ENCODE results near the gene DUSP1. TPM values are rescaled to one million over a fixed set of nuclear protein-coding genes. Genes with fewer than 3 reads are reported as not detected.
A peak's percentile ranks its signal among the peaks of the same experiment; 100 is the strongest.

The DUSP1 gene
- total RNA-seq, 1 donor from 2014 or later: 40.7 TPM

DNA sequence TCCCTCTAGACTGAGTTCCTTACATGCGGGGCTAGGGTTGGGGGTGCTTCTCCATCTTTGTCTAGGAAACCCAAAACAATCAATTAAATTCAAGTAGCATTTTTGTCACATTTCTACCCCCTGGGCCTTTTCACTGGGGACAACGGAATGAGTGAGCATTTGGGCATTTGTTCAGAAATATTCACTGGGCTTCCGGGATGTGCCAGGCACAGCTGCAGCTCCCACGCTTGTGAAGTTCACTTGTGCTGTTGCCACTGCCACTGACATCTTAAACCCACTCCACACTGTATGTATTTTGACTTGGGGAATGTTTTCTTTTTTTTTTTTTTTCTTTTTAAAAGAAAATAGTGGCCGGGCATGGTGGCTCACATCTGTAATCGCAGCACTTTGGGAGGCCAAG, 31.6 kb downstream of the DUSP1 start:
- no peaks in the 10 kb centered on the region for H3K36me3 Mint-ChIP-seq (ENCODE audit: insufficient read depth)
- no peaks in the 10 kb centered on the region for H3K27me3 Mint-ChIP-seq
- no peak for DNase-seq (ENCODE audit: low spot score, unreplicated experiment)
- peaks cover 6% of the 10 kb centered on the region for H3K4me1 Mint-ChIP-seq (ENCODE audit: low read depth)
- no peak overlapping the region for H3K4me3 Mint-ChIP-seq (ENCODE audit: low read depth)
- H3K9me3 Mint-ChIP-seq (ENCODE audit: low read depth): no peaks in the 10 kb centered on the region
- TF ChIP-seq, protein P1, sequence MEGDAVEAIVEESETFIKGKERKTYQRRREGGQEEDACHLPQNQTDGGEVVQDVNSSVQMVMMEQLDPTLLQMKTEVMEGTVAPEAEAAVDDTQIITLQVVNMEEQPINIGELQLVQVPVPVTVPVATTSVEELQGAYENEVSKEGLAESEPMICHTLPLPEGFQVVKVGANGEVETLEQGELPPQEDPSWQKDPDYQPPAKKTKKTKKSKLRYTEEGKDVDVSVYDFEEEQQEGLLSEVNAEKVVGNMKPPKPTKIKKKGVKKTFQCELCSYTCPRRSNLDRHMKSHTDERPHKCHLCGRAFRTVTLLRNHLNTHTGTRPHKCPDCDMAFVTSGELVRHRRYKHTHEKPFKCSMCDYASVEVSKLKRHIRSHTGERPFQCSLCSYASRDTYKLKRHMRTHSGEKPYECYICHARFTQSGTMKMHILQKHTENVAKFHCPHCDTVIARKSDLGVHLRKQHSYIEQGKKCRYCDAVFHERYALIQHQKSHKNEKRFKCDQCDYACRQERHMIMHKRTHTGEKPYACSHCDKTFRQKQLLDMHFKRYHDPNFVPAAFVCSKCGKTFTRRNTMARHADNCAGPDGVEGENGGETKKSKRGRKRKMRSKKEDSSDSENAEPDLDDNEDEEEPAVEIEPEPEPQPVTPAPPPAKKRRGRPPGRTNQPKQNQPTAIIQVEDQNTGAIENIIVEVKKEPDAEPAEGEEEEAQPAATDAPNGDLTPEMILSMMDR (IDR thresholded peaks at IDR 0.05; ENCODE audit: unreplicated experiment): no peak
- no peak overlapping the region for H3K27ac Mint-ChIP-seq

DNA sequence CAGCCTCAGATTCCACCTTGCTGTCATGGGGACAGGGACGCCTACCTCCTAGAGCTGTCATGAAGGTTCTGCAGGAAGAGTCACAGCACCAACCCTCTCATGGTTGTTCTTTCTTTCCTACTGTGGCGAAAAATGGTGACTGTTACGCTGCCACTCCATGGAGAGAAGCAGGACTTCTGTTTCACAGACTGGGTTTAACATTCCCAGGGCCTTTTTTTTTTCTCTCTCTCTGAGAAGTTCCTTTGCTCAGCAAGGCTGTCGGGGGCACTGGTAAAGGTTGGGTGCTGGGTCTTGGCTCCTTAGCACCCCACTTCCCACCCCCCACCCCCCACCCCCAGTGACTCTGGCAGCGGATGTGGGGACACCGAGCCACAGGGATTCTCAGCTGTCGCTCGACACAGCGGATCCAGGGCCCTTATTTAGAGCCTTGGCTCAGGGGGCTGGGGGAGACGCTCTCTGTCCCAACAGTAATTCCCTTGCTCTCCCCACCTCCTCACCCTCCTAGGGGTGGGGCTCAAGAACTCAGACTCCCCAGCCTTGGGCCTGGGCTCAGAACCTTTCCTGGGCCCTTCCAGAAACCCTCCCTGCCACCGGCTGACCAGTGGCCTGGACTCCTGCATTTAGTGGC, 34.4 kb downstream of the DUSP1 start:
- peak overlapping the region; percentile 84 for H3K27ac Mint-ChIP-seq
- H3K27me3 Mint-ChIP-seq: no peaks in the 10 kb centered on the region
- no peak for DNase-seq (ENCODE audit: low spot score, unreplicated experiment)
- no peak overlapping the region for H3K4me3 Mint-ChIP-seq (ENCODE audit: low read depth)
- no peaks in the 10 kb centered on the region for H3K9me3 Mint-ChIP-seq (ENCODE audit: low read depth)
- H3K4me1 Mint-ChIP-seq (ENCODE audit: low read depth): peaks cover 8% of the 10 kb centered on the region
- TF ChIP-seq, protein P1 (IDR thresholded peaks at IDR 0.05; ENCODE audit: unreplicated experiment): no peak
- no peaks in the 10 kb centered on the region for H3K36me3 Mint-ChIP-seq (ENCODE audit: insufficient read depth)

DNA sequence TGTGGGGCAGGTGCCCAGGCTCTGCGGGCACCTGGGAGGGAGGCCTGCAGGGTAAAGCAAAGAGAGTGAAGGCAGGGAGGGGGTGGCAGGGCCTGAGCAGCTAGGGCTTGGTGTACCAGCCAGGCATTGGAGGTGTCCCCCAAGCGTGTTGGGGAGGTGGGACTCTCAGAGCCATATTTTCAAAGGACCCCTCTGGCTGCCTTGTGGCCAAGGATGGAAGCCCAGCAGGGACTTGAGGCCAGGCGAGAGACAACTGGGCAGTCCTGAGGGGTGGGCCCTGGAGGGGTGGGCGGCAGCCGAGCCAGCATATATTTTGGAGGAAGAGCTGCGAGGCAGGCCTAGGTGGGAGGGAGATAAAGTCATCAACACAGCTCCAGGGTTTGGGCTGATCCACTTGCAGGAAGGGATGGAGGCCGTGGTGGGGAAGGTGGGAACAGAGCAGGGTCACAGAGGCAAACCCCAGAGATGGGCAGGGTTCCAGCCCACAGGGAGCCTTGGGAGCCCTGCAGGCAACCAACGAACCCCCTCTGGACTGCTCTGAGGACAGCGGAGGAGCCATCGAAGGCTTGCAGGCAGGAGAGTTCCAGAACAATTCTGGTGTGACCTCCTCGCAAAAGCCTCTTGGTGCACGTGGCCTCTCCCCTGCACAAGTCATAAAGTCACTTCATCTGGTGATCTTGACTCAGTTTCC, 35.7 kb downstream of the DUSP1 start:
- H3K27me3 Mint-ChIP-seq: peaks cover 5% of the 10 kb centered on the region
- no peaks in the 10 kb centered on the region for H3K9me3 Mint-ChIP-seq (ENCODE audit: low read depth)
- TF ChIP-seq, protein P1 (IDR thresholded peaks at IDR 0.05; ENCODE audit: unreplicated experiment): no peak
- peaks cover 8% of the 10 kb centered on the region for H3K4me1 Mint-ChIP-seq (ENCODE audit: low read depth)
- no peak overlapping the region for H3K27ac Mint-ChIP-seq
- no peaks in the 10 kb centered on the region for H3K36me3 Mint-ChIP-seq (ENCODE audit: insufficient read depth)
- no peak for DNase-seq (ENCODE audit: low spot score, unreplicated experiment)
- no peak overlapping the region for H3K4me3 Mint-ChIP-seq (ENCODE audit: low read depth)

DNA sequence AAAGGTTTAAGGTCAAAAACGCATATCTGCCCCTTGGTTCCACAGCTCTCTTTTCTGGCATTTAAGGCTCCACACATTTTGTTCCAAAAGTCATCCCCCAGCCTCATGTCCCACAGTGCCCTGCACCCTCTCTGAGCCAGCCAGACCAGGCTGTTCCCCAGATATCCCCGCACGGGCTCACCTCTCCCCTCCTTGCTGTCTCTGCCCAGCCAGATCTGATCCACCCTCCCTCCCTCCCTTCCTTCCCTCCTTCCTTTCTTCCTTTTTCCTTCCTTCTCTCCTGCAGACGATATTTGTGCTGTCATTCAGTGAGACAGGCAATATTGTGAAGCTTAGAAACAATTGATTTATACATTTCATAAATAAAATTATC, 37.0 kb downstream of the DUSP1 start:
- H3K9me3 Mint-ChIP-seq (ENCODE audit: low read depth): no peaks in the 10 kb centered on the region
- TF ChIP-seq, protein P1 (IDR thresholded peaks at IDR 0.05; ENCODE audit: unreplicated experiment): no peak
- H3K27me3 Mint-ChIP-seq: peaks cover 5% of the 10 kb centered on the region
- H3K36me3 Mint-ChIP-seq (ENCODE audit: insufficient read depth): no peaks in the 10 kb centered on the region
- H3K4me1 Mint-ChIP-seq (ENCODE audit: low read depth): peaks cover 8% of the 10 kb centered on the region
- peak overlapping the region; percentile 19 for H3K27ac Mint-ChIP-seq
- DNase-seq (ENCODE audit: low spot score, unreplicated experiment): no peak
- H3K4me3 Mint-ChIP-seq (ENCODE audit: low read depth): no peak overlapping the region

DNA sequence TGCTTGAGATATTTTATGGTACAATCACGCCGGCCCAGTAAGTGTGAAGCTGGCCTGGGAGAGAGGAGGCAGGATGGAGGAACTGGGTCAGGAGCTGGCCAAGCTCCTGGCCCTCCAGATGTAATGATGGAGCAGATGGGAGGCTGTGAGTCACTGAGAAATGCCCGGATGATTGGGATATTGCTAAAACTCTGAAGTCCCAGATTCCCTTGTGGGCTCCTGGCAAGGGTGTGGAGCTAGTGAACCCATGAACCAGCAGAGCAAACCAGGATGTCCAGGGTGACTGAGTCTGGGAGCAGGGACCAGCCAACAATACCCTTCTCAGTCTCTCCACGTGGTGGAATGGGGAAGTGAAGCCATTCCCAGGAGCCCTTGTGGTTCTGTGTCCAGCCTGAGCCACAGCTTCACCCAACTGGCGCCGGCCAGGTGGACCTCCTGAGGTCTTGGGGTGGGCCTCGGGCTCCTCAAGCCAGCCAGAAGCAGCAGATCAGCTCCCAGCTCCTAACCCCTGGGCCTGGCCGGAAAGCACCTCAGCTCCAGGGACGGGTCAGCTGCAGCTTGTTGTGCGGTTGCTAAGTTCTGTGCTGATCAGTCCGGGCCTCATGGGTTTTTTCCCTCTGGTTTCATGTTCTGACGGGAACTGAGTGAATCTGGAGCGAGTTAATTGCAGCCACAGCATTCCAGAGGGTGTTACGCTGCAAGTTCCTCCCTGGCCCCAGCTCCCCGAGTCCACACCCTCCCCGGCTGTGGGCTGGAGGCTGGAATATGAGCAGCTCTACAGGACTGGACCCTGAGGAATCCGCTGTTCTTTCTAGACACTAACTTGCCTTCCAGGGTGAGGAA, 37.6 kb downstream of the DUSP1 start:
- TF ChIP-seq, protein P1 (IDR thresholded peaks at IDR 0.05; ENCODE audit: unreplicated experiment): no peak
- no peaks in the 10 kb centered on the region for H3K36me3 Mint-ChIP-seq (ENCODE audit: insufficient read depth)
- peak overlapping the region; percentile 19 for H3K27ac Mint-ChIP-seq
- no peak for DNase-seq (ENCODE audit: low spot score, unreplicated experiment)
- H3K4me3 Mint-ChIP-seq (ENCODE audit: low read depth): no peak overlapping the region
- H3K27me3 Mint-ChIP-seq: peaks cover 5% of the 10 kb centered on the region
- H3K4me1 Mint-ChIP-seq (ENCODE audit: low read depth): peaks cover 8% of the 10 kb centered on the region
- H3K9me3 Mint-ChIP-seq (ENCODE audit: low read depth): no peaks in the 10 kb centered on the region
